GM12878 (cell line): ENCODE results near the gene ZMIZ1. TPM values are rescaled to one million over a fixed set of nuclear protein-coding genes. Genes with fewer than 3 reads are reported as not detected.
A peak's percentile ranks its signal among the peaks of the same experiment; 100 is the strongest.

ENCODE experiments used
- CBX3 ChIP-seq: fragments of 200-600 bp; sonication (generic); IDR thresholded peaks from 2 replicates; pipeline ENCODE4 v1.6.1; 2016; ENCODE audit warnings: low read depth, borderline replicate concordance
- CEBPB ChIP-seq, 2 experiments: fragments of 150-350 bp in 1 of 2; IDR thresholded peaks; 2 replicates each; pipeline ENCODE4 v1.6.1; 2012 to 2014; ENCODE audit warnings: low read depth in 2 of 2, low read length in 2 of 2, borderline replicate concordance in 1 of 2, inconsistent platforms in 1 of 2
- EGR1 ChIP-seq, 2 experiments: IDR thresholded peaks; 1 replicate in 1 of 2; 2 replicates in 1 of 2; pipeline ENCODE4 v1.6.1; 2011 to 2012; ENCODE audit warnings: low read depth in 2 of 2, low read length in 2 of 2, borderline replicate concordance in 1 of 2, mild to moderate bottlenecking in 1 of 2, moderate library complexity in 1 of 2
- EP300 ChIP-seq, 2 experiments: fragments of 150-350 bp in 1 of 2; IDR thresholded peaks; 2 replicates each; pipeline ENCODE4 v1.6.1; 2011 to 2012; ENCODE audit warnings: low read depth in 2 of 2, low read length in 2 of 2, borderline replicate concordance in 1 of 2, improper control_type of control experiment in 1 of 2, inconsistent platforms in 1 of 2; ENCODE audit not compliant: control insufficient read depth in 1 of 2
- FOS ChIP-seq: IDR thresholded peaks from 3 replicates; pipeline ENCODE4 v1.6.1; 2011; ENCODE audit warnings: borderline replicate concordance; ENCODE audit not compliant: insufficient read length; ENCODE audit errors: extremely low read depth
- IKZF2 ChIP-seq, 2 experiments: fragments of 450-650 bp; IDR thresholded peaks; 2 replicates each; pipeline ENCODE4 v1.6.1; 2017; ENCODE audit warnings: mild to moderate bottlenecking in 2 of 2, moderate library complexity in 2 of 2
- MEF2A ChIP-seq: IDR thresholded peaks from 2 replicates; pipeline ENCODE4 v1.6.1; 2011; ENCODE audit warnings: low read depth, mild to moderate bottlenecking, low read length, moderate library complexity; ENCODE audit not compliant: insufficient read depth
- MEF2B ChIP-seq: fragments of 450-650 bp; IDR thresholded peaks from 2 replicates; pipeline ENCODE4 v1.6.1; 2018; ENCODE audit warnings: mild to moderate bottlenecking, moderate library complexity; ENCODE audit not compliant: partially characterized antibody, poor library complexity, severe bottlenecking
- NBN ChIP-seq: fragments of 450-650 bp; IDR thresholded peaks from 2 replicates; pipeline ENCODE4 v1.6.1; 2016
- PAX8 ChIP-seq: fragments of 450-650 bp; IDR thresholded peaks from 2 replicates; pipeline ENCODE4 v1.6.1; 2017; ENCODE audit warnings: mild to moderate bottlenecking, moderate library complexity
- SMAD5 ChIP-seq: IDR thresholded peaks from 2 replicates; pipeline ENCODE4 v1.6.1; 2016; ENCODE audit warnings: antibody characterized with exemption, low read depth
- SMC3 ChIP-seq: IDR thresholded peaks from 2 replicates; pipeline ENCODE4 v1.6.1; 2011; ENCODE audit warnings: low read length, improper control_type of control experiment, borderline replicate concordance
- SRF ChIP-seq, 2 experiments: IDR thresholded peaks; 2 replicates each; pipeline ENCODE4 v1.6.1; 2011; ENCODE audit warnings: low read depth in 2 of 2, low read length in 2 of 2, mild to moderate bottlenecking in 1 of 2, moderate library complexity in 1 of 2
- STAT3 ChIP-seq: IDR thresholded peaks from 2 replicates; pipeline ENCODE4 v1.6.1; 2011; ENCODE audit warnings: low read depth, low read length, improper control_type of control experiment
- TCF3 ChIP-seq: IDR thresholded peaks from 2 replicates; pipeline ENCODE4 v1.6.1; 2012; ENCODE audit warnings: low read depth, mild to moderate bottlenecking, low read length, borderline replicate concordance; ENCODE audit not compliant: insufficient read depth
- WRNIP1 ChIP-seq: IDR thresholded peaks from 2 replicates; pipeline ENCODE4 v1.6.1; 2011; ENCODE audit warnings: low read depth, low read length, improper control_type of control experiment, borderline replicate concordance
- ZNF207 ChIP-seq: fragments of 450-650 bp; IDR thresholded peaks from 2 replicates; pipeline ENCODE4 v1.6.1; 2014; ENCODE audit warnings: antibody characterized with exemption, mild to moderate bottlenecking, borderline replicate concordance
- ZNF384 ChIP-seq: IDR thresholded peaks from 2 replicates; pipeline ENCODE4 v1.6.1; 2012; ENCODE audit warnings: low read depth, mild to moderate bottlenecking, low read length, improper control_type of control experiment, borderline replicate concordance
- ZSCAN29 ChIP-seq: fragments of 450-650 bp; IDR thresholded peaks from 2 replicates; pipeline ENCODE4 v1.6.1; 2017; ENCODE audit warnings: mild to moderate bottlenecking, moderate library complexity
- polyA plus RNA-seq, 11 experiments: library from polyadenylated mRNA; depleted of rRNA in 4 of 11; unstranded in 6 of 11; stranded (reverse) in 5 of 11; fragments of >200 nt; fragmentation: Nextera tagmentation in 4 of 11; fragmentation: Illumina TruSeq in 1 of 11; extraction: Ambion mirVana in 4 of 11; extraction: Trizol in 1 of 11; gene quantifications; 1 replicate in 1 of 11; 2 replicates in 10 of 11; pipeline versions ENCODE4 v1.2.1 to v1.2.3, GENCODE V29; 2011 to 2016; ENCODE audit warnings: inconsistent platforms in 2 of 11, missing spikeins in 2 of 11, low read depth in 1 of 11
- total RNA-seq, 4 experiments: library from RNA; depleted of rRNA in 3 of 4; stranded (reverse); fragments of >200 nt in 3 of 4; fragmentation: Illumina TruSeq in 1 of 4; extraction: Trizol in 1 of 4; gene quantifications; 2 replicates each; pipeline versions ENCODE4 v1.2.1 to v1.2.3, GENCODE V29; 2013 to 2021
- TF ChIP-seq, protein P1 (sequence below): fragments of 450-650 bp; IDR thresholded peaks from 2 replicates; pipeline ENCODE4 v1.6.1; 2016; ENCODE audit warnings: mild to moderate bottlenecking
- TF ChIP-seq, protein P2 (sequence below), 3 experiments: IDR thresholded peaks in 2 of 3; conservative IDR thresholded peaks in 1 of 3; 2 replicates each; pipeline ENCODE4 v1.5.1; 2011; ENCODE audit warnings: low read depth in 3 of 3, low read length in 3 of 3, mild to moderate bottlenecking in 3 of 3, control low read depth in 2 of 3, moderate library complexity in 2 of 3, inconsistent platforms in 1 of 3, mixed read lengths in 1 of 3; ENCODE audit not compliant: control insufficient read depth in 2 of 3, insufficient read depth in 1 of 3; ENCODE audit errors: extremely low read depth in 1 of 3
- TF ChIP-seq, protein P3 (sequence below): fragments of 450-650 bp; IDR thresholded peaks from 2 replicates; pipeline ENCODE4 v1.6.1; 2016; ENCODE audit warnings: mild to moderate bottlenecking, moderate library complexity, borderline replicate concordance

Gene ZMIZ1
- total and polyA plus RNA-seq, 10 of the 15 experiments (the other 5 are each of a cell fraction or from before 2014, with no cell fraction given): 3.1 to 82.3 (median 14.9) TPM

GRCh38 chr10:79244841-79245504 is 176.2 kb downstream of the ZMIZ1 start (continued):
- TF ChIP-seq FOS: no peak
- peak; percentile 89 for TF ChIP-seq MEF2A
- TF ChIP-seq TCF3: no peak
- no peak for TF ChIP-seq CEBPB (IDR thresholded peaks at IDR 0.05; ENCODE audit: borderline replicate concordance in 1 of 2, low read depth in 2 of 2, low read length in 2 of 2)
- TF ChIP-seq SRF (IDR thresholded peaks at IDR 0.05; ENCODE audit: low read depth in 2 of 2, low read length in 2 of 2): no peak
- TF ChIP-seq, protein P1, sequence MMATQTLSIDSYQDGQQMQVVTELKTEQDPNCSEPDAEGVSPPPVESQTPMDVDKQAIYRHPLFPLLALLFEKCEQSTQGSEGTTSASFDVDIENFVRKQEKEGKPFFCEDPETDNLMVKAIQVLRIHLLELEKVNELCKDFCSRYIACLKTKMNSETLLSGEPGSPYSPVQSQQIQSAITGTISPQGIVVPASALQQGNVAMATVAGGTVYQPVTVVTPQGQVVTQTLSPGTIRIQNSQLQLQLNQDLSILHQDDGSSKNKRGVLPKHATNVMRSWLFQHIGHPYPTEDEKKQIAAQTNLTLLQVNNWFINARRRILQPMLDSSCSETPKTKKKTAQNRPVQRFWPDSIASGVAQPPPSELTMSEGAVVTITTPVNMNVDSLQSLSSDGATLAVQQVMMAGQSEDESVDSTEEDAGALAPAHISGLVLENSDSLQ: no peak
- no peak for TF ChIP-seq ZNF207
- TF ChIP-seq ZNF384: no peak
- TF ChIP-seq, protein P2, sequence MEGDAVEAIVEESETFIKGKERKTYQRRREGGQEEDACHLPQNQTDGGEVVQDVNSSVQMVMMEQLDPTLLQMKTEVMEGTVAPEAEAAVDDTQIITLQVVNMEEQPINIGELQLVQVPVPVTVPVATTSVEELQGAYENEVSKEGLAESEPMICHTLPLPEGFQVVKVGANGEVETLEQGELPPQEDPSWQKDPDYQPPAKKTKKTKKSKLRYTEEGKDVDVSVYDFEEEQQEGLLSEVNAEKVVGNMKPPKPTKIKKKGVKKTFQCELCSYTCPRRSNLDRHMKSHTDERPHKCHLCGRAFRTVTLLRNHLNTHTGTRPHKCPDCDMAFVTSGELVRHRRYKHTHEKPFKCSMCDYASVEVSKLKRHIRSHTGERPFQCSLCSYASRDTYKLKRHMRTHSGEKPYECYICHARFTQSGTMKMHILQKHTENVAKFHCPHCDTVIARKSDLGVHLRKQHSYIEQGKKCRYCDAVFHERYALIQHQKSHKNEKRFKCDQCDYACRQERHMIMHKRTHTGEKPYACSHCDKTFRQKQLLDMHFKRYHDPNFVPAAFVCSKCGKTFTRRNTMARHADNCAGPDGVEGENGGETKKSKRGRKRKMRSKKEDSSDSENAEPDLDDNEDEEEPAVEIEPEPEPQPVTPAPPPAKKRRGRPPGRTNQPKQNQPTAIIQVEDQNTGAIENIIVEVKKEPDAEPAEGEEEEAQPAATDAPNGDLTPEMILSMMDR (IDR thresholded peaks at IDR 0.05 in 2 of 3, conservative IDR thresholded peaks at IDR 0.05 in 1 of 3; ENCODE audit: control insufficient read depth in 2 of 3, extremely low read depth in 1 of 3, insufficient read depth in 1 of 3, low read depth in 3 of 3, low read length in 3 of 3): no peak
- no peak for TF ChIP-seq SMC3
- TF ChIP-seq WRNIP1: no peak
- TF ChIP-seq CBX3: no peak
- TF ChIP-seq, protein P3, sequence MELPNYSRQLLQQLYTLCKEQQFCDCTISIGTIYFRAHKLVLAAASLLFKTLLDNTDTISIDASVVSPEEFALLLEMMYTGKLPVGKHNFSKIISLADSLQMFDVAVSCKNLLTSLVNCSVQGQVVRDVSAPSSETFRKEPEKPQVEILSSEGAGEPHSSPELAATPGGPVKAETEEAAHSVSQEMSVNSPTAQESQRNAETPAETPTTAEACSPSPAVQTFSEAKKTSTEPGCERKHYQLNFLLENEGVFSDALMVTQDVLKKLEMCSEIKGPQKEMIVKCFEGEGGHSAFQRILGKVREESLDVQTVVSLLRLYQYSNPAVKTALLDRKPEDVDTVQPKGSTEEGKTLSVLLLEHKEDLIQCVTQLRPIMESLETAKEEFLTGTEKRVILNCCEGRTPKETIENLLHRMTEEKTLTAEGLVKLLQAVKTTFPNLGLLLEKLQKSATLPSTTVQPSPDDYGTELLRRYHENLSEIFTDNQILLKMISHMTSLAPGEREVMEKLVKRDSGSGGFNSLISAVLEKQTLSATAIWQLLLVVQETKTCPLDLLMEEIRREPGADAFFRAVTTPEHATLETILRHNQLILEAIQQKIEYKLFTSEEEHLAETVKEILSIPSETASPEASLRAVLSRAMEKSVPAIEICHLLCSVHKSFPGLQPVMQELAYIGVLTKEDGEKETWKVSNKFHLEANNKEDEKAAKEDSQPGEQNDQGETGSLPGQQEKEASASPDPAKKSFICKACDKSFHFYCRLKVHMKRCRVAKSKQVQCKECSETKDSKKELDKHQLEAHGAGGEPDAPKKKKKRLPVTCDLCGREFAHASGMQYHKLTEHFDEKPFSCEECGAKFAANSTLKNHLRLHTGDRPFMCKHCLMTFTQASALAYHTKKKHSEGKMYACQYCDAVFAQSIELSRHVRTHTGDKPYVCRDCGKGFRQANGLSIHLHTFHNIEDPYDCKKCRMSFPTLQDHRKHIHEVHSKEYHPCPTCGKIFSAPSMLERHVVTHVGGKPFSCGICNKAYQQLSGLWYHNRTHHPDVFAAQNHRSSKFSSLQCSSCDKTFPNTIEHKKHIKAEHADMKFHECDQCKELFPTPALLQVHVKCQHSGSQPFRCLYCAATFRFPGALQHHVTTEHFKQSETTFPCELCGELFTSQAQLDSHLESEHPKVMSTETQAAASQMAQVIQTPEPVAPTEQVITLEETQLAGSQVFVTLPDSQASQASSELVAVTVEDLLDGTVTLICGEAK: no peak
- no peak for TF ChIP-seq ZSCAN29
- TF ChIP-seq STAT3: no peak
- TF ChIP-seq EGR1 (IDR thresholded peaks at IDR 0.05; ENCODE audit: borderline replicate concordance in 1 of 2, low read depth in 2 of 2, low read length in 2 of 2): no peak
- TF ChIP-seq IKZF2 (IDR thresholded peaks at IDR 0.05): peak; percentile 43 to 55
- no peak for TF ChIP-seq PAX8
- TF ChIP-seq NBN: no peak
- peak; percentile 67; the same call in 1 of the 2 replicates for TF ChIP-seq SMAD5
- peak; percentile 46 for TF ChIP-seq MEF2B
- 0 out of 4 replicates have a peak, but pooled peaks of 1 of the 2 experiments have one; percentile 39 for TF ChIP-seq EP300 (IDR thresholded peaks at IDR 0.05; ENCODE audit: borderline replicate concordance in 1 of 2, control insufficient read depth in 1 of 2, low read depth in 2 of 2, low read length in 2 of 2)
